IMR-90 (cell line): ENCODE measurements around the gene DGKD.

ENCODE experiments used
- MAZ ChIP-seq: IDR thresholded peaks from 2 replicates; pipeline ENCODE4 v1.6.1; 2012; ENCODE audit warnings: low read depth, mild to moderate bottlenecking, low read length, improper control_type of control experiment, moderate library complexity, borderline replicate concordance
- POLR2A ChIP-seq: IDR thresholded peaks from 2 replicates; pipeline ENCODE4 v1.6.1; 2012; ENCODE audit warnings: mild to moderate bottlenecking, low read depth, low read length
- TF ChIP-seq, protein P1 (sequence below): conservative IDR thresholded peaks from 2 replicates; pipeline ENCODE4 v1.5.1; 2012; ENCODE audit warnings: mild to moderate bottlenecking, low read depth, low read length, improper control_type of control experiment

- TF ChIP-seq, protein P1, sequence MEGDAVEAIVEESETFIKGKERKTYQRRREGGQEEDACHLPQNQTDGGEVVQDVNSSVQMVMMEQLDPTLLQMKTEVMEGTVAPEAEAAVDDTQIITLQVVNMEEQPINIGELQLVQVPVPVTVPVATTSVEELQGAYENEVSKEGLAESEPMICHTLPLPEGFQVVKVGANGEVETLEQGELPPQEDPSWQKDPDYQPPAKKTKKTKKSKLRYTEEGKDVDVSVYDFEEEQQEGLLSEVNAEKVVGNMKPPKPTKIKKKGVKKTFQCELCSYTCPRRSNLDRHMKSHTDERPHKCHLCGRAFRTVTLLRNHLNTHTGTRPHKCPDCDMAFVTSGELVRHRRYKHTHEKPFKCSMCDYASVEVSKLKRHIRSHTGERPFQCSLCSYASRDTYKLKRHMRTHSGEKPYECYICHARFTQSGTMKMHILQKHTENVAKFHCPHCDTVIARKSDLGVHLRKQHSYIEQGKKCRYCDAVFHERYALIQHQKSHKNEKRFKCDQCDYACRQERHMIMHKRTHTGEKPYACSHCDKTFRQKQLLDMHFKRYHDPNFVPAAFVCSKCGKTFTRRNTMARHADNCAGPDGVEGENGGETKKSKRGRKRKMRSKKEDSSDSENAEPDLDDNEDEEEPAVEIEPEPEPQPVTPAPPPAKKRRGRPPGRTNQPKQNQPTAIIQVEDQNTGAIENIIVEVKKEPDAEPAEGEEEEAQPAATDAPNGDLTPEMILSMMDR = no peak
- TF ChIP-seq POLR2A (no peak), MAZ (no peak)
These were observed 80.5 kb downstream of the DGKD start for GRCh38 chr2:233434666-233435330.
